ENCODE results near the gene KDM4B. TPM values are rescaled to one million over a fixed set of nuclear protein-coding genes. Genes with fewer than 3 reads are reported as not detected.

KDM4B gene
- total and polyA plus RNA-seq, 4 donors, result 3.2 to 19.7 (median 12.9) TPM

- TF ChIP-seq ZBTB33 (IDR thresholded peaks at IDR 0.05), result no peak
- TF ChIP-seq RAD21 (IDR thresholded peaks at IDR 0.05), result no peak
- no peak for TF ChIP-seq MAX (IDR thresholded peaks at IDR 0.05)
- TF ChIP-seq FOXA2 (IDR thresholded peaks at IDR 0.05), result no peak
Measured at GRCh38 chr19:5042556-5042955, 73.6 kb downstream of the KDM4B start (continued).

GRCh38 chr19:5045029-5045428, 76.1 kb downstream of the KDM4B start:
- H3K9ac ChIP-seq (ENCODE audit: low read depth in 1 of 2, low read length in 2 of 2), result no peak overlapping the region
- no peaks in the 10 kb centered on the region for H3K9me3 ChIP-seq (ENCODE audit: control insufficient read depth in 4 of 4, low read length in 3 of 4)
- DNase-seq (ENCODE audit: low spot score), result no peak
- H3K36me3 ChIP-seq (ENCODE audit: control insufficient read depth in 4 of 4, insufficient read depth in 3 of 4, low read depth in 1 of 4, low read length in 3 of 4), result peaks cover 0 to 29% (median 8%) of the 10 kb centered on the region in 4 donors
- WGBS, result 95% methylated on average over 16 of the region's 16 CpGs
- H3K4me3 ChIP-seq (ENCODE audit: low read depth in 1 of 3, low read length in 3 of 3), result no peak overlapping the region
- H3K27ac ChIP-seq (ENCODE audit: low read depth in 1 of 2, low read length in 2 of 2), result no peak overlapping the region
- H3K4me1 ChIP-seq (ENCODE audit: control insufficient read depth in 4 of 4, insufficient read depth in 4 of 4, low read length in 3 of 4), result peaks cover 0 to 8% (median 3%) of the 10 kb centered on the region in 4 donors
- no peak for TF ChIP-seq SP1 (IDR thresholded peaks at IDR 0.05)
- no peak for TF ChIP-seq RXRA (IDR thresholded peaks at IDR 0.05)
- no peak for TF ChIP-seq FOXA2 (IDR thresholded peaks at IDR 0.05)
- TF ChIP-seq JUND (IDR thresholded peaks at IDR 0.05), result no peak
- no peak for TF ChIP-seq NR2F2 (IDR thresholded peaks at IDR 0.05)
- TF ChIP-seq EGR1 (IDR thresholded peaks at IDR 0.05; ENCODE audit: low read depth in 2 of 2), result no peak
- H3K27me3 ChIP-seq (ENCODE audit: control insufficient read depth in 4 of 4, insufficient read depth in 4 of 4, low read length in 3 of 4), result no peaks in the 10 kb centered on the region

GRCh38 chr19:5045956-5046338, 77.0 kb downstream of the KDM4B start:
- DNase-seq (ENCODE audit: low spot score), result no peak
- Histone ChIP-seq H3K4me3 (ENCODE audit: low read depth in 1 of 3, low read length in 3 of 3) (no peak overlapping the region), H3K27ac (ENCODE audit: low read depth in 1 of 2, low read length in 2 of 2) (no peak overlapping the region), H3K27me3 (ENCODE audit: control insufficient read depth in 4 of 4, insufficient read depth in 4 of 4, low read length in 3 of 4) (no peaks in the 10 kb centered on the region), H3K4me1 (ENCODE audit: control insufficient read depth in 4 of 4, insufficient read depth in 4 of 4, low read length in 3 of 4) (peaks cover 0 to 8% (median 3%) of the 10 kb centered on the region in 4 donors), H3K9me3 (ENCODE audit: control insufficient read depth in 4 of 4, low read length in 3 of 4) (no peaks in the 10 kb centered on the region), H3K36me3 (ENCODE audit: control insufficient read depth in 4 of 4, insufficient read depth in 3 of 4, low read depth in 1 of 4, low read length in 3 of 4) (peaks cover 0 to 20% (median 4%) of the 10 kb centered on the region in 4 donors), H3K9ac (ENCODE audit: low read depth in 1 of 2, low read length in 2 of 2) (no peak overlapping the region)
- WGBS, result 47% methylated on average over 8 of the region's 8 CpGs
- TF ChIP-seq CTCF (IDR thresholded peaks at IDR 0.05; ENCODE audit: low read depth, low read length, missing input control), result no peak
- no peak for TF ChIP-seq RXRA (IDR thresholded peaks at IDR 0.05)
- no peak for TF ChIP-seq SP1 (IDR thresholded peaks at IDR 0.05)
- TF ChIP-seq NR2F2 (IDR thresholded peaks at IDR 0.05), result no peak
- TF ChIP-seq HNF4A (conservative IDR thresholded peaks at IDR 0.05), result no peak
- no peak for TF ChIP-seq JUND (IDR thresholded peaks at IDR 0.05)
- no peak for TF ChIP-seq GABPA (IDR thresholded peaks at IDR 0.05 in 1 of 2, conservative IDR thresholded peaks at IDR 0.05 in 1 of 2)
- no peak for TF ChIP-seq ZBTB33 (IDR thresholded peaks at IDR 0.05)
- TF ChIP-seq FOXA2 (IDR thresholded peaks at IDR 0.05), result no peak
- TF ChIP-seq REST (IDR thresholded peaks at IDR 0.05), result no peak
- TF ChIP-seq RAD21 (IDR thresholded peaks at IDR 0.05), result no peak
- TF ChIP-seq ATF3 (IDR thresholded peaks at IDR 0.05), result no peak
- TF ChIP-seq MAX (IDR thresholded peaks at IDR 0.05), result no peak
- TF ChIP-seq HNF4G (IDR thresholded peaks at IDR 0.05), result no peak
- TF ChIP-seq YY1 (IDR thresholded peaks at IDR 0.05), result no peak
- TF ChIP-seq EGR1 (IDR thresholded peaks at IDR 0.05; ENCODE audit: low read depth in 2 of 2), result no peak
- TF ChIP-seq TAF1 (conservative IDR thresholded peaks at IDR 0.05), result no peak
